ENCODE measurements around the gene POLR3A.

- TF ChIP-seq, protein P1, sequence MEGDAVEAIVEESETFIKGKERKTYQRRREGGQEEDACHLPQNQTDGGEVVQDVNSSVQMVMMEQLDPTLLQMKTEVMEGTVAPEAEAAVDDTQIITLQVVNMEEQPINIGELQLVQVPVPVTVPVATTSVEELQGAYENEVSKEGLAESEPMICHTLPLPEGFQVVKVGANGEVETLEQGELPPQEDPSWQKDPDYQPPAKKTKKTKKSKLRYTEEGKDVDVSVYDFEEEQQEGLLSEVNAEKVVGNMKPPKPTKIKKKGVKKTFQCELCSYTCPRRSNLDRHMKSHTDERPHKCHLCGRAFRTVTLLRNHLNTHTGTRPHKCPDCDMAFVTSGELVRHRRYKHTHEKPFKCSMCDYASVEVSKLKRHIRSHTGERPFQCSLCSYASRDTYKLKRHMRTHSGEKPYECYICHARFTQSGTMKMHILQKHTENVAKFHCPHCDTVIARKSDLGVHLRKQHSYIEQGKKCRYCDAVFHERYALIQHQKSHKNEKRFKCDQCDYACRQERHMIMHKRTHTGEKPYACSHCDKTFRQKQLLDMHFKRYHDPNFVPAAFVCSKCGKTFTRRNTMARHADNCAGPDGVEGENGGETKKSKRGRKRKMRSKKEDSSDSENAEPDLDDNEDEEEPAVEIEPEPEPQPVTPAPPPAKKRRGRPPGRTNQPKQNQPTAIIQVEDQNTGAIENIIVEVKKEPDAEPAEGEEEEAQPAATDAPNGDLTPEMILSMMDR (conservative IDR thresholded peaks at IDR 0.05; ENCODE audit: low read length): no peak
- TF ChIP-seq EZH2phosphoT487 (IDR thresholded peaks at IDR 0.05; ENCODE audit: borderline replicate concordance, low read depth, low read length): no peak
Observed at GRCh38 chr10:78038105-78038504, 8.8 kb upstream of the POLR3A start.

All from OCI-LY7 (cell line).